NCI-H1436 (cell line): Measurements from ENCODE around the gene TPPP.

Source experiments
- DNase-seq: peaks from one replicate; lab custom pipeline; 2025; lab: John Stamatoyannopoulos, UW

The TPPP gene

DNA sequence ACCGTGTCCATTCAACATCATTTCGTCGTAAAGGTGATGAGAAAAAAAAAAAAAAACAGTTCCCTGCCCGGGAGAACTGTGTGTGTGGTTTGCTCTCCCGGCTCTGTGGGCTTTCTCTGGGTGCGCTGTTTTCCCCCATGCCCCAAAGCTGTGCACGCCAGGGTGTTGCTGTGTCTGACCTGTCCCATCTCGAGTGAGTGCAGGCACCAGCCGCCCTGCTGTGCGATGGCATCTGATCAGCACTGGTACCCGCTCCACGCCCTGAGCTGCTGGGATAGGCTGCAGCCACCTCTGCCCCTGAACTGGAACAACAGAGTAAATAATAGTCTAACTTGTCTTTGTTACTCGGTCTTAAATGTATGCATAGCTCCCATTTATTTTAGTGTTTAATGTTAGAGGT lies 47.7 kb downstream of the TPPP start:
- no peak for DNase-seq

DNA sequence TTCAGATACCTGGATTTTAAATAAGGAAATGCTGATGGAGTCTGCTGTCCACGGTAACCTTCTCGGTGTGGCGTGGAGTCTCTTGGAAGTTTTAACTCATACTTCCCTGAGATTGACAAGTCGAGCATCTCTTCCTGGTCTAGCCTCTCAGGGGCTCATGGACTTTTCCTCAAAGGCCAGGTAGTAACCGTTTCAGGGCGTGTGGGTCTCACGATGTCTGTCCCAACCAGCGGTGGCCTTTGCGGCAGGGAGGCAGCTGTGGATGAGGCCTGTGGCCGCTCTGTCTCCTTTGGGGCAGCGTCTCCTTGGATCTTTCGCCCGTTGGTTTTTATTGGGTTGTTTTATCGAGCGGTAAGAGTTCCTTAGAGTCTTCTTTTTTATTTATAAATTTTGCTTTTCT lies 48.2 kb downstream of the TPPP start:
- DNase-seq = no peak

GRCh38 chr5:644509-644908 lies 48.6 kb downstream of the TPPP start:
- no peak for DNase-seq

DNA sequence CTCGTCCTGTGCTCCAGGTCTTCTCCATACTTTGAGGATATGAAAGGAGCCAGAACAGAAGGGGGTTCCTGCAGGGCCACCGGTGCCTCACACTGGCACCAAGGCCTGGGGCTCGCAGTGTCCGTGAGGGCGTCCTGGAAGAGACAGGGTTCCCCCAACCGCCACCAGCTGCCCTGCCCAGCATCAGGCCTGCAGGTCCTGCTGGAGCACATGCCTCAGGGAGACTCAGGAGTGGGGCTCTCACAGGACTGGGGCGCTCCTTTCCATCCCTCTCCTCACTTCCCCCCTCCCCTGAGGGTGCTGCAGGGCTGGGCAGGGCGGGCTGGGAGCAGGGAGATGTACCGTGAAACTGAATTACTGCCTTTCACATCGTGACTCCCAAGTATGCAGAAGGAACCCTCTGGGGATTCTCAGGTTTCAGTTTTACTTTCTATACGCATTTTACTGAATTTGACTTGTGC lies 49.3 kb downstream of the TPPP start:
- peak; percentile 73 for DNase-seq

DNA sequence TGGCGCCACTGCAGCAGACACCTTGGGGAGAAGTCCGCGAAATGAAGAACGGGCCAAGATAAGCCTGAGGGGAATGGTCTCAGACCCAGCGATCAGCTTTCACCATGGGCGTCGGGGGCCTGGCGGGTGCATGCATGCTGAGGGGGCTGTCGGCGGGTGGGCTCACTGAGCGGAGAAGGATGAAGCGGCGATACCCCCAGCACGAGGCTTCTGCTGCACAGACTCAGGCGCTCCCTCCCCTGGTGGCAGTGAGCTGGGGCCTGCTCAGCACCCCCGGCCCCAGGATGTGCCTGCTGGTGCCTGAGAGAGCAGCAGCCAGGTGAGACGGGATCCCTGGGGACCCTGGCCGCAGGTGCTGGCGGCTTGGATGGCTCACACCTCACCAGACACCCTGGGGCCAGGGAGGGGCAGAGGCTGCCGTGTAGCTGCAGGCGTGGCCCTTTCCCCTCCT lies 49.8 kb downstream of the TPPP start:
- peak; percentile 92 for DNase-seq

DNA sequence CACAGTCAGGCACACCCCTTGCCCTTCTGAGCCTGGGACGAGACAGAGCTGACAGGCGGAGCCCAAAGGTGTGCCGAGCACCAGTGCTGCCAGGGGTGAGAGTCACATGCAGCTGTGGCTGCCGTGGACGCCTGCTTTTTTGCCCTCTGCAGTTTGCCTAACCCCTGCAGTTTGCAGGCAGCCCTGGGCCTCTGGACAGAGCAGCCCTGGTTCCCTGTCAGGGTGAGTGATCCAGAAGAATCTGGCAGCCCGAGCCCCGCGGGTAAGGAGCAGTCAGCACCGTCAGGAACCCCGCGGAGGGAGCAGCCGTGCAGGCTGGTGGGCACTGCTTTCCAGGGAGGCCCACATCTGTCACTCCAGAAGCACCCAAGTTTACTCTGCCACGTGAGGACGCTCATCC lies 50.7 kb downstream of the TPPP start:
- DNase-seq = no peak

DNA sequence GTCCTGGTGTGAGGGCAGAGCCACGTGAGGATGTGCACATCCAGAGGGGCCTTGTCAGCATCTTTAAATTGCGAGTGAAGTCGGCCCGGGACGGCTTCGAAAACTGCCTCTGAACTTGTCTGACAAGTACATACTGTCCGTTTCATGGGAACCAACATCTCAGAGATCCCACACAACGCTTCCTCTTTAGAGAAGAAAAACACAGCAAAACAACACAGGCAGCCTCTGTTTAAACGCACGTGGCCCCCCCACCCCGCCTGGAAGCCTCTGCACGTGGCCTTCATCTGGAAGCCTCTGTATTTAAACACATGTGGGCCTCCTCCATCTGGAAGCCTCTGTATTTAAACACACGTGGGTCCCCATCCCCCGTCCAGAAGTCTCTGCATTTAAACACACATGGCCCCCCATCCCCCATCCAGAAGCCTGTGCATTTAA lies 51.8 kb downstream of the TPPP start:
- no peak for DNase-seq

GRCh38 chr5:640461-641330 lies 52.5 kb downstream of the TPPP start:
- no peak for DNase-seq

DNA sequence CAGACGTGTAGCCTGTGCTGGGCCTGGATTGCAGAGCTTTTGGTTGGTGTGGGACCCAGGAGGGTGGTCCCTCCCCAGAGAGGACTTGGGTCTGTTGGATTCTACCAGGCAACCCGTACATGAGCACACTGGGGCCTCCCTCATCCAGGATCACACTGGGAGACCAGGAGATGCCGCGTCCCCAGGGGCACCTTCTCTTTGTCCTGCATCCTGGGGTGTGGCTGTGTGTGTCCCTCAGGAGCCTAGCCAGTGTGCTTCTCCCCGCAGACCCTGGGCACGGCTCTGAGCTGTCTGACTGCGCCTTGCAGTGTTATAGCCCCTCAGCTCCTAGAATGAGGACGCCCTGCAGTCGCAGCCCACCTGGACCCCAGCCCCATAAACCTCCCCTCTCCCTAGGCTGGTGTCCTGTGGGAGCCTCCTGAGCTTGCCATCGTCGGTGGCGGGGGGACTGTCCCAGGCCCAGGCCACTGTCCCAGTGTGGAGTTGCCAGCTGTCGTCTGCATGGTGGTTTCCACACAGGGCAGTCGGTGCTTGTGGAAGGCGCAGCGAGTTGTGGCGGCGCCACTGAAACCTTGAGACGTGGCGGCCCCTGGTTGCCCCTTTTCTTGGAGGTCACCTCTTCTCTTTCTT lies 53.5 kb downstream of the TPPP start:
- no peak for DNase-seq

DNA sequence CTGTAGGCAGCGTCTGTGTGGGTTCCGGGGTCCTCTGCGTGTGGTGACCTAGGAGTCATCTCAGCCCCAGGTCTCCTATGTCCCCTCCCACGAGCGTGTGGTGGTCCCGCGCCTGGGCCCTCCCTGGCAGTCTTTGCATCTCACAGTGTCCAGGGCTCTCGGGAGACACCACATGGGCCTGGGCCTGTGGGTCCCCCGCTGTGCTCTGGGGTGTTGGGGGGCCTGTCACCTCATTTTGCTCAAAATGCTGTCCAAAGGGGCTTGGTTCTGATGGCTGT lies 54.0 kb downstream of the TPPP start:
- DNase-seq = no peak

DNA sequence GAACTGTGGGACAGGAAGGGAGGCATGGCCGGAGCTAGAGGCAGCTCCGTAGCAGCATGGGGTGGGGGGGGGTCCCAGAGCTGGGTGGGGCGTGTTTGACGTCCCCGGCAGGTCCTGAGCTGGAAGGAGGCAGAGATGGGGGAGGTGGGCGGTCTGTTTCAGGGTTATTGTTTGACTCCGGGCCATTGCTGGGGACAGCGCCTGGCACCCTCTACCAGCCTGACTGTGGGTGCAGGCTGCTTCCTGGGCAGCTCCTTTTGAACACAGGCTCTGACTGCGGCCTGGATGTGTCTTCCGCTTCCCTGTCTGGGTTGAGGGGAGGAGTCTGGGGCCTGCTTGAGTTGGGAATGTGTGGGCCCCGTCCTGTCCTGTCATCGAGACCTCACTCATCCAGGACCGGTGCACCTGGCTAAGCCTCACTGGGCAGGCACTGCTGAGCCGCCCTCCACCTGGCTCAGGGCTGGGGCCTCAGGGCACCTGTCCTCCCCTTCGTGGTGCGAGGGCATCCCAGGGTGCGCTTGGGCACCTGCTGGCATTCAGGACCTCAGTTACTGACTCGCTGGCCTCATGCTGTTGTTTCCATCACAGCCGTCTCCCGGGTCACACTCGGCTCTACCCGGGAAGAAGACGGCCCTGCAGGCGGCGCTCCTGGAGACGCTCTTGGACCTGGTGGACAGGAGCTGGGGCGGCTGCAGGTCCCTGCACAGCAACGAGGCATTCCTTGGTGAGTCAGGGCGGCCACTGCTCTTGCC lies 54.5 kb downstream of the TPPP start:
- DNase-seq = no peak

DNA sequence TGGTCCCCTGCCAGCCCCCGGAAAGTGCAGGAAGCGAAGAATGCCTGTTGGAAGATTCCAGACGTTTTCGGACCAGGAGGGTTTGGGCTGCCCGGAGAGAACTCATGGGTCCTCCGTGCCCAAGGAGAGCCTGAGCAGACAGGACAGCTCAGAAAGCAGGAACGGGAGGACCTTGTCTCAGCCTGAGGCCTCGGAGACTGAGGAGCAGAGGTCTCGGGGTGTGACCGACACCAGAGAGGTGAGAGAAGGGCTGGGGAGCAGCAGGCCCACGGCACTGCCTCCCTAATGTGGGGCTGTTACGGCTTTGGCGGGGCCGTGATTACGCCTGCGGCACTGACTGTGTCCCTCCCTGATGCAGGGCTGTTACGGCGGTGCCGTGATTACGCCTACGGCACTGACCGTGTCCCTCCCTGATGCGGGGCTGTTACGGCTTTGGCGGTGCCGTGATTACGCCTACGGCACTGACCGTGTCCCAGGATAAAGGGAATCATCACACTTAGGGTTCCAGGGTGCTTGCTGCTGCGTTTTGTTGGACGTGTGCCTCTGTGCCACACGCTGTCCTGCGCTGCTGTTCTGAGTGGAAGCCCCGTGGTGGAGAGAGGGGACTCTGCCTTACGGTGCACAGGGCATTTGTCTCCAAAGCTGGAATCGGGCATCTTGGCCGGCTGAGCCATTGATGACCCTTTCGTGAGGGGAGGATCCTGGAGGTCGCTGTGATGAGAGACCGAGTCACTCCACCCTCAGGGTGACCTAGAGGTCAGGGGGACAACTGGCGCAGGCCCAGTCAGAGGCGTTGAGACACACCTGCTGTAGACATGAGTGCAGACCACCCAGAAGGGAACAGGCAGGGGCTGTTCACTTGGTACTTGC lies 55.3 kb downstream of the TPPP start:
- DNase-seq = no peak

DNA sequence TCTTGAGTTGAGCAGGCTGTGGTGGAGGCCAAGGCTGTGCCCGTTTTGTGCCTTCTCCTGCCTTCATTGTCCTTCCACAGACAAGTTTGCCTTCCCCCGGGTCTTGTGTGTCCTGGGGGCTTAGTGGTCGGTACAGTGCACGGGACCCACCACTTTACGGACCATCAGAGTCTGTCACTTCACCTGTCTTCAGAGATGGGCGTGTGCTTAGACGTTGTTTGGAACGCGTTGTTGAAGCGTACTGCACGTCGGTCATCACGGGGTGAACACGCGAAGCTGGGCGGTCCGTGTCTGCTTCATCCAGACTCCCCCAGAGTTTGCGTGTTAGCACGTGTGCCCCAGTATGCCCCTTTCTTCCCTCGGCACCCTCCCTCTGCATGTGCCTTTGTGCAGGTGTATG lies 56.2 kb downstream of the TPPP start:
- DNase-seq = no peak

GRCh38 chr5:635306-636055 lies 57.7 kb downstream of the TPPP start:
- DNase-seq = no peak

- DNase-seq = no peak
Observed at GRCh38 chr5:634191-634590, 59.0 kb downstream of the TPPP start.

DNA sequence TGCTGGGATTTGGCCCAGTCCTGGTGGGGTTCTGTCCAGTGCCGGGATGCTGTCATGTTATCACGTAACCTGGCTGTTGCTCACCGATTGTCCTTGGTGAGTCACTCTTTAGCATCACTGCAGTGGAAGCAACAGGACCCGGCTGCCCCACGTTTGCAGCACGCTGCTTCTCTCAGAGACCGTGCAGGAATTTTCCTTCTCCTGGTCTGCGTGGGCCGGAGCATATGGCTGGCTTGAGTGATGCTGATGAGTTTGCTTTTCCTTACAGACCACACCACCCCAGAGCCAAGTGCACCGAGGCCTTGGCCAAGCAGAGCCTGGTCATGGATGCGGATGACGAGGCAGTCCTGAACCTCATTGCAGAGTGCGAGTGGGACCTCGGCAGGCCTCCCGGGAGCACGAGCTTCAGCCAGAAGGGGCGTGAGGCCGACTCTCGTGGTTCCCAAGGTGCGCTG lies 59.6 kb downstream of the TPPP start:
- no peak for DNase-seq

DNA sequence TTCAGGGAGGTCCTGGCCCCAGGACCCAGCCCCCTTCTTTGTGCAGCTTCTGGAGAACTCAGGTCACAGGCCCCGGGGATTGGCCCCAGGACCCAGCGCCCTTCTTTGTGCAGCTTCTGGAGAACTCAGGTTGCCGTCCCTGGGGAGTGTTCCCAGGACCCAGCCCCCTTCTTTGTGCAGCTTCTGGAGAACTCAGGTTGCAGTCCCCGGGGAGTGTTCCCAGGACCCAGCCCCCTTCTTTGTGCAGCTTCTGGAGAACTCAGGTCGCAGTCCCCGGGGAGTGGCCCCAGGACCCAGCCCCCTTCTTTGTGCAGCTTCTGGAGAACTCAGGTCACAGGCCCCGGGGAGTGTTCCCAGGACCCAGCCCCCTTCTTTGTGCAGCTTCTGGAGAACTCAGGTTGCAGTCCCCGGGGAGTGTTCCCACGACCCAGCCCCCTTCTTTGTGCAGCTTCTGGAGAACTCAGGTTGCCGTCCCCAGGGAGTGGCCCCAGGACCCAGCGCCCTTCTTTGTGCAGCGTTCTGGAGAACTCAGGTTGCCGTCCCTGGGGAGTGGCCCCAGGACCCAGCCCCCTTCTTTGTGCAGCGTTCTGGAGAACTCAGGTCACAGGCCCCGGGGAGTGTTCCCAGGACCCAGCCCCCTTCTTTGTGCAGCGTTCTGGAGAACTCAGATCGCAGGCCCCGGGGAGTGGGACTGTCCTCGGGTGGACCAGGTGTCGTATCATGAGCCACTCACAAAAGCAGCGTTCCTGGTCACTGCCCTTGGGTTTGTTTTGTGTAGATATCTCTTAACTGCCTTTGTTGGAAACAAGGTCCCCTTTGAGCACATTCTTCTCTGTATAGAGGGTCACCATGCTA lies 64.6 kb downstream of the TPPP start:
- peak; percentile 87 for DNase-seq

GRCh38 chr5:627840-628239 lies 65.3 kb downstream of the TPPP start:
- no peak for DNase-seq

GRCh38 chr5:626850-627249 lies 66.3 kb downstream of the TPPP start:
- no peak for DNase-seq

DNA sequence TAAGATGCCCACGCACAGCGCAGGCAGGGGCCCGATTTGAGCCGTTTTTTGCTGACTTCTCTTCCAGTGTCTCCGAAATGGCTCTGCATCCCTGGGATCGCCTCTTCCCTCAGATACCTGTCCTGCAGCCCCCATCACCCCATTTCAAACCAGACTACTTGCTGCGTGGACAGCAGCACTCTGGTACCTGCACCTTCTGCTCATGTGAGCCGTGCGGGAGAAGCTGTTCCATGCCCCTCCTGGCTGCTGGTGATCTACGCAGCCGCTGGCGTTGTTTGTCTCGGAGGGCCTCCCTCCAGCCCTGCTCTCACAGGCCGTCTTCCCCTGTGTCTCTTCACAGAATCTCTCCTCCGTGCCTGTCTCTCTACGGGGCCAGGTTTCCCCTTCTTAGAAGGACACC lies 67.6 kb downstream of the TPPP start:
- no peak for DNase-seq
